Measurements from ENCODE around the gene NKX2-1.

Gene NKX2-1

DNA sequence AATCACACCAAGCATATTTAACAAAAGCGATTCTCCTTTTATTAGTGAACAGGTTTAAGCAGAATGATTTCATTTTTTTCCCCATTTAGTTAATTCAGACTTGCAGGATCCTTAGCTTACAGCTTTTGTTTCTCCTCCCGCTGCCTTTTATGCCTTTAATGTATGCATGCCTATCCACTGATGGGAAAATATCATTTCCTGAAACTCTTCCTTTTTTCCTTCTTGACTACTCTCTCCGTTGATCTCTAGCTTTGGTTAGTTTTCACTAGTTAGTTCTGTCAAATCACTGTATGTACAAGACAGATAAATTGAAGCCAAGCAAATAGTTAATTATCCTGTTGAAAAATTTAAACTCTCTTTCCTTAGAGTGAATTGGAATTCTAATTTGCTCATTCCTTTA is 26.3 kb downstream of the NKX2-1 start:
- H3F3A ChIP-seq (ENCODE audit: low read depth), result no peaks in the 10 kb centered on the region
- no peaks in the 10 kb centered on the region for H4K20me1 ChIP-seq (ENCODE audit: insufficient read depth, low read length, poor library complexity, severe bottlenecking)
- H3K9ac ChIP-seq (ENCODE audit: low read depth, low read length, poor library complexity, severe bottlenecking), result no peak overlapping the region
- no peak overlapping the region for H3K4me3 ChIP-seq (ENCODE audit: low read length, poor library complexity, severe bottlenecking)
- H3K79me2 ChIP-seq (ENCODE audit: insufficient read depth, low read length), result no peaks in the 10 kb centered on the region
- H3K4me2 ChIP-seq (ENCODE audit: low read depth, low read length, poor library complexity, severe bottlenecking), result no peak overlapping the region
- H3K9me2 ChIP-seq (replicated peaks; ENCODE audit: low read depth, low read length), result no peaks in the 10 kb centered on the region
- no peaks in the 10 kb centered on the region for H3K4me1 ChIP-seq (ENCODE audit: insufficient read depth, low read length, poor library complexity, severe bottlenecking)
- TF ChIP-seq EZH2phosphoT487 (IDR thresholded peaks at IDR 0.05; ENCODE audit: borderline replicate concordance), result no peak
- TF ChIP-seq, protein P1, sequence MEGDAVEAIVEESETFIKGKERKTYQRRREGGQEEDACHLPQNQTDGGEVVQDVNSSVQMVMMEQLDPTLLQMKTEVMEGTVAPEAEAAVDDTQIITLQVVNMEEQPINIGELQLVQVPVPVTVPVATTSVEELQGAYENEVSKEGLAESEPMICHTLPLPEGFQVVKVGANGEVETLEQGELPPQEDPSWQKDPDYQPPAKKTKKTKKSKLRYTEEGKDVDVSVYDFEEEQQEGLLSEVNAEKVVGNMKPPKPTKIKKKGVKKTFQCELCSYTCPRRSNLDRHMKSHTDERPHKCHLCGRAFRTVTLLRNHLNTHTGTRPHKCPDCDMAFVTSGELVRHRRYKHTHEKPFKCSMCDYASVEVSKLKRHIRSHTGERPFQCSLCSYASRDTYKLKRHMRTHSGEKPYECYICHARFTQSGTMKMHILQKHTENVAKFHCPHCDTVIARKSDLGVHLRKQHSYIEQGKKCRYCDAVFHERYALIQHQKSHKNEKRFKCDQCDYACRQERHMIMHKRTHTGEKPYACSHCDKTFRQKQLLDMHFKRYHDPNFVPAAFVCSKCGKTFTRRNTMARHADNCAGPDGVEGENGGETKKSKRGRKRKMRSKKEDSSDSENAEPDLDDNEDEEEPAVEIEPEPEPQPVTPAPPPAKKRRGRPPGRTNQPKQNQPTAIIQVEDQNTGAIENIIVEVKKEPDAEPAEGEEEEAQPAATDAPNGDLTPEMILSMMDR (conservative IDR thresholded peaks at IDR 0.05; ENCODE audit: low read length), result no peak
- H3K36me3 ChIP-seq (ENCODE audit: insufficient read depth, low read length), result no peaks in the 10 kb centered on the region
- peaks cover 10% of the 10 kb centered on the region for H3K27me3 ChIP-seq (ENCODE audit: insufficient read depth, low read length, poor library complexity, severe bottlenecking)
- no peaks in the 10 kb centered on the region for H3K9me3 ChIP-seq (ENCODE audit: insufficient read depth, low read depth, low read length)
- H2AFZ ChIP-seq (ENCODE audit: low read length), result no peak overlapping the region

DNA sequence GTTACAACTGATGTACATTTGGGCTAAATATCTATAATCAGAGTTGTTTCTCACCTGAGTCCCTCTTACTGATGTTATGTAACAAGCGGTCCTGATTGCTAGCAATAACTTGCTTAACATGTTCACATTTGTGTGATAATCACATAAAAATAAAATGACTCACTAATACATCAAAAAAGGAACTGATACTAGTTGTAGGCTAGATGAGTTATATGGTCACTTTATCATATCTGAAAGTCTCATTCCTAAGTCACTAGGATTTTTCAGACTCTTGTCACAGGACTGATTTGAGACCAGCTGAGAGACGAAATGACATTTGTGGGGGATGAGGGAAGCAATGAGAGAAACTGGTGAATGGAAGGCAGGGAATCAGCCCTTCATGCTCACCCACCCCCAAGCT is 34.3 kb downstream of the NKX2-1 start:
- no peak overlapping the region for H2AFZ ChIP-seq (ENCODE audit: low read length)
- H3F3A ChIP-seq (ENCODE audit: low read depth), result no peaks in the 10 kb centered on the region
- H3K4me1 ChIP-seq (ENCODE audit: insufficient read depth, low read length, poor library complexity, severe bottlenecking), result no peaks in the 10 kb centered on the region
- no peak overlapping the region for H3K4me3 ChIP-seq (ENCODE audit: low read length, poor library complexity, severe bottlenecking)
- no peaks in the 10 kb centered on the region for H3K79me2 ChIP-seq (ENCODE audit: insufficient read depth, low read length)
- no peak for TF ChIP-seq EZH2phosphoT487 (IDR thresholded peaks at IDR 0.05; ENCODE audit: borderline replicate concordance)
- TF ChIP-seq, protein P1 (conservative IDR thresholded peaks at IDR 0.05; ENCODE audit: low read length), result no peak
- no peaks in the 10 kb centered on the region for H3K27me3 ChIP-seq (ENCODE audit: insufficient read depth, low read length, poor library complexity, severe bottlenecking)
- no peaks in the 10 kb centered on the region for H4K20me1 ChIP-seq (ENCODE audit: insufficient read depth, low read length, poor library complexity, severe bottlenecking)
- no peak overlapping the region for H3K9ac ChIP-seq (ENCODE audit: low read depth, low read length, poor library complexity, severe bottlenecking)
- no peaks in the 10 kb centered on the region for H3K36me3 ChIP-seq (ENCODE audit: insufficient read depth, low read length)
- no peak overlapping the region for H3K4me2 ChIP-seq (ENCODE audit: low read depth, low read length, poor library complexity, severe bottlenecking)
- H3K9me3 ChIP-seq (ENCODE audit: insufficient read depth, low read depth, low read length), result no peaks in the 10 kb centered on the region
- no peaks in the 10 kb centered on the region for H3K9me2 ChIP-seq (replicated peaks; ENCODE audit: low read depth, low read length)

DNA sequence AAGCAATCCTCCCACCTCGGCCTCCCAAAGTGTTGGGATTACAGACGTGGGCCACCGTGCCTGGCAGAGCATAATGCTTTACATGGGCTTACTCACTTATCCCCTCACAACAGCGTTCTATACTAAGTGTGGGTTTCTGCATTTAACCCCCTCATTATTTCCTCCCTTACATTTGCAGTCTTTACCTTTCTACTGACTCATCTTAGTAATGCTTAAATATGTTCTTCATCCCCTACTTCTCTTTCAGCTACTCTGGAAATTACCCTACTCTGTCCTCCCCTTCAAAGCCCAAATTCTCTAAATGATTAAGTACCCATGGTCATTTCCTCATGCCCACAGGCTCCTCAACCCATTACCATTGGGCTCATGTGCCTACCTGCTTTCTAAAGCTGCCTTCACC is 40.7 kb downstream of the NKX2-1 start:
- H3K9me2 ChIP-seq (replicated peaks; ENCODE audit: low read depth, low read length), result no peaks in the 10 kb centered on the region
- H3F3A ChIP-seq (ENCODE audit: low read depth), result no peaks in the 10 kb centered on the region
- no peaks in the 10 kb centered on the region for H3K9me3 ChIP-seq (ENCODE audit: insufficient read depth, low read depth, low read length)
- H3K79me2 ChIP-seq (ENCODE audit: insufficient read depth, low read length), result no peaks in the 10 kb centered on the region
- H3K4me2 ChIP-seq (ENCODE audit: low read depth, low read length, poor library complexity, severe bottlenecking), result no peak overlapping the region
- no peaks in the 10 kb centered on the region for H4K20me1 ChIP-seq (ENCODE audit: insufficient read depth, low read length, poor library complexity, severe bottlenecking)
- TF ChIP-seq, protein P1 (conservative IDR thresholded peaks at IDR 0.05; ENCODE audit: low read length), result no peak
- no peak for TF ChIP-seq EZH2phosphoT487 (IDR thresholded peaks at IDR 0.05; ENCODE audit: borderline replicate concordance)
- H3K9ac ChIP-seq (ENCODE audit: low read depth, low read length, poor library complexity, severe bottlenecking), result no peak overlapping the region
- no peaks in the 10 kb centered on the region for H3K27me3 ChIP-seq (ENCODE audit: insufficient read depth, low read length, poor library complexity, severe bottlenecking)
- H2AFZ ChIP-seq (ENCODE audit: low read length), result no peak overlapping the region
- no peak overlapping the region for H3K4me3 ChIP-seq (ENCODE audit: low read length, poor library complexity, severe bottlenecking)
- no peaks in the 10 kb centered on the region for H3K36me3 ChIP-seq (ENCODE audit: insufficient read depth, low read length)
- no peaks in the 10 kb centered on the region for H3K4me1 ChIP-seq (ENCODE audit: insufficient read depth, low read length, poor library complexity, severe bottlenecking)

All from Loucy (cell line).